Gastroesophageal sphincter (tissue), 4 donors: ENCODE measurements around the gene NFIX. TPM values are rescaled to one million over a fixed set of nuclear protein-coding genes. Genes with fewer than 3 reads are reported as not detected.
A peak's percentile ranks its signal among the peaks of the same experiment; 100 is the strongest.

Source experiments
- ATAC-seq: fragments of 150-250 bp; one replicate; pipeline ENCODE4 v1.9.1; 2016; ENCODE audit warnings: mild to moderate bottlenecking, moderate library complexity
- H3K27ac ChIP-seq, 4 donors: fragments of 200-600 bp; sonication (generic) in 3 of 4; 1 replicate in 3 of 4; 2 replicates in 1 of 4; pipeline ENCODE4 v1.5.1; 2016 to 2019
- H3K27me3 ChIP-seq: fragments of 200-600 bp; sonication (generic); one replicate; pipeline ENCODE4 v1.5.1; 2019
- H3K36me3 ChIP-seq, 2 donors: fragments of 200-600 bp; sonication (generic); one replicate each; pipeline ENCODE4 v1.5.1; 2019; ENCODE audit warnings: control low read depth in 1 of 2
- H3K4me1 ChIP-seq, 3 donors: fragments of 200-600 bp; sonication (generic); 1 replicate in 2 of 3; 2 replicates in 1 of 3; pipeline ENCODE4 v1.5.1; 2016 to 2019; ENCODE audit warnings: control low read depth in 2 of 3
- H3K4me3 ChIP-seq, 2 donors: fragments of 200-600 bp; sonication (generic); one replicate each; pipeline ENCODE4 v1.5.1; 2019; ENCODE audit warnings: mild to moderate bottlenecking in 1 of 2, moderate library complexity in 1 of 2
- H3K9me3 ChIP-seq, 3 donors: fragments of 200-600 bp; sonication (generic); one replicate each; pipeline ENCODE4 v1.5.1; 2017 to 2019; ENCODE audit warnings: control low read depth in 2 of 3
- CTCF ChIP-seq, 4 experiments: fragments of 200-600 bp in 2 of 4; fragments of 450-650 bp in 2 of 4; sonication (generic) in 1 of 4; IDR thresholded peaks; one replicate each; pipeline ENCODE4 v1.5.1; 2017 to 2019; ENCODE audit warnings: antibody characterized with exemption in 4 of 4, mild to moderate bottlenecking in 2 of 4, moderate library complexity in 2 of 4
- EP300 ChIP-seq: sonication (generic); formaldehyde crosslinking; IDR thresholded peaks from one replicate; pipeline ENCODE4 v1.6.1; 2017; ENCODE audit warnings: antibody characterized with exemption, mild to moderate bottlenecking
- POLR2A ChIP-seq, 2 donors: fragments of 450-650 bp; IDR thresholded peaks; one replicate each; pipeline ENCODE4 v1.6.1; 2017; ENCODE audit warnings: antibody characterized with exemption in 2 of 2, mild to moderate bottlenecking in 2 of 2, moderate library complexity in 1 of 2
- POLR2AphosphoS5 ChIP-seq: sonication (generic); formaldehyde crosslinking; IDR thresholded peaks from one replicate; pipeline ENCODE4 v1.6.1; 2017; ENCODE audit warnings: antibody characterized with exemption
- WGBS, 2 donors: methylation state at CpG; one replicate each; pipeline ENCODE4 v1.1.5; 2018; ENCODE audit warnings: low coverage in 1 of 2; 5-methylcytosine and 5-hydroxymethylcytosine counted together
- total RNA-seq, 4 donors: library from RNA; depleted of rRNA; stranded (reverse); fragments of >200 nt; gene quantifications; one replicate each; pipeline ENCODE4 v1.1.0, GENCODE V29; 2016

Gene NFIX
- total RNA-seq, 4 donors from 2014 or later, result 44.7 to 145 (median 72.4) TPM

GRCh38 chr19:13063461-13064091, 68.3 kb downstream of the NFIX start:
- H3K27me3 ChIP-seq, result no peaks in the 10 kb centered on the region
- ATAC-seq, result peak; percentile 40
- H3K4me3 ChIP-seq, result no peak overlapping the region
- 22 to 28% methylated on average over 1 to 5 of the region's 5 CpGs for WGBS, 2 donors
- TF ChIP-seq POLR2A (IDR thresholded peaks at IDR 0.05) (no peak), CTCF (IDR thresholded peaks at IDR 0.05) (no peak), POLR2AphosphoS5 (peak; percentile 27), EP300 (no peak)
- H3K4me1 ChIP-seq, result peaks cover 18 to 100% (median 93%) of the 10 kb centered on the region in 3 donors
- no peaks in the 10 kb centered on the region for H3K36me3 ChIP-seq
- H3K27ac ChIP-seq, result peak overlapping the region in 3 of 4 donors; percentile 79 to 95 (median 84)
- no peaks in the 10 kb centered on the region for H3K9me3 ChIP-seq

DNA sequence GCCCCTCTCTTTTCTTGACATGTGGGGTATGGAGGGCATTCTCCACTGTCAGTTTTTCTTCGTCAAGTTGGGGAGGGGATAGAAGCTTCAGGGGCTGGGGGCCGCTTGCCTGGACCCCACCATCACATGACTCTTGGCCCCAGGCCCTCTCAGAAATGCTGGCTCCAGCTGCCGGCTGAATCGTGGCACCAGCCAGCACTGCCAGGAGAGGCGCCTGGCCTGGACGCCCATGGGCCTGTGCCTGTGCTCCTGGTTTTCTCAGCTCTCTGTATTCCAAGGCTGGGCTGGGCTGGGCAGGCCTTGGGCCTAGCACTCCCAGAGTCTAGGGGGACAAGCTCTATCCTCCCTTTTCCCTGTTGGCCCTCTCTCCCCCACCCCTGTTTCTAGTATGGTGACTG, 68.8 kb downstream of the NFIX start:
- ATAC-seq, result no peak
- Histone ChIP-seq H3K4me1 (peaks cover 16 to 100% (median 92%) of the 10 kb centered on the region in 3 donors), H3K27me3 (no peaks in the 10 kb centered on the region), H3K36me3 (no peaks in the 10 kb centered on the region), H3K27ac (peak overlapping the region in 3 of 4 donors; percentile 79 to 95 (median 84)), H3K9me3 (no peaks in the 10 kb centered on the region), H3K4me3 (no peak overlapping the region)
- WGBS, 2 donors, result no CpG with 5 or more reads among the region's 6 CpGs
- no peak for TF ChIP-seq POLR2A (IDR thresholded peaks at IDR 0.05)
- TF ChIP-seq EP300, result no peak
- TF ChIP-seq CTCF (IDR thresholded peaks at IDR 0.05), result no peak
- no peak for TF ChIP-seq POLR2AphosphoS5

DNA sequence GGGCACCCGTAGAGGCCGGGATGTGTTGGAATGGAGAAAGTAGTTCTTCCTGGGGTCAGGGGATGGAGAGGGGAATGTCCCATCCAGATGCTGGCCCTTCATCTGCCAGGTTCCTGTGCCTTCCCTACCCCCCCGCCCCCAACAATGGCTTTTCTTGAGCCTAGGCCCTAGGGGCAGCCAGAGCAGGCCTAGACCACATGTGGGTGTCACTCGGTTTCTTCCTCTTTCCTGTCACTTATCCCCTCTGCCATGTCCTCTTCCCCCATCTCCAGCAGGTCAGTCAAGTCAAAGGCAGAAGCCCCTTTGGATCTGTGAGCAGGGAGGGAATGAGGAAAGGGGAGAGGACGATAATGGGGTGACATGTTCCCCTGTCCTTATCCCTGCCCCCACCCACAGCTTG, 71.0 kb downstream of the NFIX start:
- no peaks in the 10 kb centered on the region for H3K27me3 ChIP-seq
- TF ChIP-seq POLR2A (IDR thresholded peaks at IDR 0.05) (no peak), POLR2AphosphoS5 (no peak), CTCF (IDR thresholded peaks at IDR 0.05) (no peak), EP300 (no peak)
- peaks cover 7 to 100% (median 86%) of the 10 kb centered on the region in 3 donors for H3K4me1 ChIP-seq
- H3K9me3 ChIP-seq, result no peaks in the 10 kb centered on the region
- H3K27ac ChIP-seq, result peak overlapping the region in 3 of 4 donors; percentile 79 to 95 (median 84)
- no peak for ATAC-seq
- 80% methylated on average over 1 of the region's 5 CpGs; no CpG with 5 or more reads in 1 of the 2 donors for WGBS, 2 donors
- H3K36me3 ChIP-seq, result no peaks in the 10 kb centered on the region
- no peak overlapping the region for H3K4me3 ChIP-seq

- H3K27ac ChIP-seq, result peak overlapping the region in 3 of 4 donors; percentile 79 to 95 (median 84)
- TF ChIP-seq POLR2A (IDR thresholded peaks at IDR 0.05) (no peak), EP300 (no peak), POLR2AphosphoS5 (no peak), CTCF (IDR thresholded peaks at IDR 0.05) (no peak)
Observed at GRCh38 chr19:13066933-13067807, 71.9 kb downstream of the NFIX start.

More at GRCh38 chr19:13066933-13067807, 71.9 kb downstream of the NFIX start:
- no peaks in the 10 kb centered on the region for H3K9me3 ChIP-seq
- H3K27me3 ChIP-seq, result no peaks in the 10 kb centered on the region
- no peak for ATAC-seq
- H3K36me3 ChIP-seq, result no peaks in the 10 kb centered on the region
- H3K4me3 ChIP-seq, result no peak overlapping the region
- 62% methylated on average over 3 of the region's 17 CpGs; no CpG with 5 or more reads in 1 of the 2 donors for WGBS, 2 donors
- H3K4me1 ChIP-seq, result peaks cover 5 to 100% (median 85%) of the 10 kb centered on the region in 3 donors
